Right lobe of liver (tissue), 4 donors: ENCODE measurements around the gene H3-3A.

Source experiments
- POLR2A ChIP-seq: fragments of 450-650 bp; IDR thresholded peaks from one replicate; pipeline ENCODE4 v1.6.1; 2017; ENCODE audit warnings: antibody characterized with exemption, mild to moderate bottlenecking
- TF ChIP-seq, protein P1 (sequence below), 4 donors: fragments of 200-600 bp in 3 of 4; fragments of 450-650 bp in 1 of 4; IDR thresholded peaks; one replicate each; pipeline versions ENCODE4 v1.5.1 to v1.8.0; 2016 to 2022; ENCODE audit warnings: antibody characterized with exemption in 4 of 4, mild to moderate bottlenecking in 2 of 4
- donor health status: DM: no; HTN: no; CAD: no.
- donor health status: DM: no; HTN: no; CAD: no.
- donor health status: DM: no; HTN: yes; CAD: no.

- TF ChIP-seq, protein P1, sequence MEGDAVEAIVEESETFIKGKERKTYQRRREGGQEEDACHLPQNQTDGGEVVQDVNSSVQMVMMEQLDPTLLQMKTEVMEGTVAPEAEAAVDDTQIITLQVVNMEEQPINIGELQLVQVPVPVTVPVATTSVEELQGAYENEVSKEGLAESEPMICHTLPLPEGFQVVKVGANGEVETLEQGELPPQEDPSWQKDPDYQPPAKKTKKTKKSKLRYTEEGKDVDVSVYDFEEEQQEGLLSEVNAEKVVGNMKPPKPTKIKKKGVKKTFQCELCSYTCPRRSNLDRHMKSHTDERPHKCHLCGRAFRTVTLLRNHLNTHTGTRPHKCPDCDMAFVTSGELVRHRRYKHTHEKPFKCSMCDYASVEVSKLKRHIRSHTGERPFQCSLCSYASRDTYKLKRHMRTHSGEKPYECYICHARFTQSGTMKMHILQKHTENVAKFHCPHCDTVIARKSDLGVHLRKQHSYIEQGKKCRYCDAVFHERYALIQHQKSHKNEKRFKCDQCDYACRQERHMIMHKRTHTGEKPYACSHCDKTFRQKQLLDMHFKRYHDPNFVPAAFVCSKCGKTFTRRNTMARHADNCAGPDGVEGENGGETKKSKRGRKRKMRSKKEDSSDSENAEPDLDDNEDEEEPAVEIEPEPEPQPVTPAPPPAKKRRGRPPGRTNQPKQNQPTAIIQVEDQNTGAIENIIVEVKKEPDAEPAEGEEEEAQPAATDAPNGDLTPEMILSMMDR (IDR thresholded peaks at IDR 0.05), result no peak
- TF ChIP-seq POLR2A, result no peak
Observed at GRCh38 chr1:226086776-226087175, 24.3 kb downstream of the H3-3A start.
